ENCODE measurements around the gene R3HDM2. TPM values are rescaled to one million over a fixed set of nuclear protein-coding genes. Genes with fewer than 3 reads are reported as not detected.

R3HDM2 gene
- total RNA-seq, 1 experiment from 2014 or later: 34.7 TPM

DNA sequence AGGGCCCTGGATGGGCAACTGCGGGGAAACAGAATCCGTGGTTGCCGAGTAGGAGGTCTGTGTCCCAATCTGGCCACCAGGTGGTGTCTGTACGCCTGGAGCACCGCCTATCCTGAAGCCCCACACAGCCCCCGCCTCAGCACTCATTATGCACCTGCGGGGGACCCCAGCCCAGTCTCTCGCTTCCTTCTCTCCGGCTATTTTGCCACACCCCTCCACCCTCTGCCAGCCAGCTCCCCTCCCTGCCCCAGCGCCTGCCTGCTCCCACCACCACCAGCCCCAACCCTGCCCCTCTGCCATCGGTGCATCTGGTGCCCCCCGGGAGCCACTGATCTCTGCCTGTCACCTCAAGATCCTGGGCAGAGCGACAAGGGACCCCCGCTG lies 216.5 kb downstream of the R3HDM2 start (continued):
- TF ChIP-seq, protein P1, sequence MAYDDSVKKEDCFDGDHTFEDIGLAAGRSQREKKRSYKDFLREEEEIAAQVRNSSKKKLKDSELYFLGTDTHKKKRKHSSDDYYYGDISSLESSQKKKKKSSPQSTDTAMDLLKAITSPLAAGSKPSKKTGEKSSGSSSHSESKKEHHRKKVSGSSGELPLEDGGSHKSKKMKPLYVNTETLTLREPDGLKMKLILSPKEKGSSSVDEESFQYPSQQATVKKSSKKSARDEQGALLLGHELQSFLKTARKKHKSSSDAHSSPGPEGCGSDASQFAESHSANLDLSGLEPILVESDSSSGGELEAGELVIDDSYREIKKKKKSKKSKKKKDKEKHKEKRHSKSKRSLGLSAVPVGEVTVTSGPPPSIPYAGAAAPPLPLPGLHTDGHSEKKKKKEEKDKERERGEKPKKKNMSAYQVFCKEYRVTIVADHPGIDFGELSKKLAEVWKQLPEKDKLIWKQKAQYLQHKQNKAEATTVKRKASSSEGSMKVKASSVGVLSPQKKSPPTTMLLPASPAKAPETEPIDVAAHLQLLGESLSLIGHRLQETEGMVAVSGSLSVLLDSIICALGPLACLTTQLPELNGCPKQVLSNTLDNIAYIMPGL (CRISPR knock-in tag; IDR thresholded peaks at IDR 0.05): 0 out of 2 replicates have a peak, but pooled peaks have one; percentile 31
- TF ChIP-seq ZNF219 (CRISPR knock-in tag; IDR thresholded peaks at IDR 0.05; ENCODE audit: borderline replicate concordance): no peak
- TF ChIP-seq, protein P2, sequence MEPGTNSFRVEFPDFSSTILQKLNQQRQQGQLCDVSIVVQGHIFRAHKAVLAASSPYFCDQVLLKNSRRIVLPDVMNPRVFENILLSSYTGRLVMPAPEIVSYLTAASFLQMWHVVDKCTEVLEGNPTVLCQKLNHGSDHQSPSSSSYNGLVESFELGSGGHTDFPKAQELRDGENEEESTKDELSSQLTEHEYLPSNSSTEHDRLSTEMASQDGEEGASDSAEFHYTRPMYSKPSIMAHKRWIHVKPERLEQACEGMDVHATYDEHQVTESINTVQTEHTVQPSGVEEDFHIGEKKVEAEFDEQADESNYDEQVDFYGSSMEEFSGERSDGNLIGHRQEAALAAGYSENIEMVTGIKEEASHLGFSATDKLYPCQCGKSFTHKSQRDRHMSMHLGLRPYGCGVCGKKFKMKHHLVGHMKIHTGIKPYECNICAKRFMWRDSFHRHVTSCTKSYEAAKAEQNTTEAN (CRISPR knock-in tag; IDR thresholded peaks at IDR 0.05): 0 out of 2 replicates have a peak, but pooled peaks have one; percentile 30

DNA sequence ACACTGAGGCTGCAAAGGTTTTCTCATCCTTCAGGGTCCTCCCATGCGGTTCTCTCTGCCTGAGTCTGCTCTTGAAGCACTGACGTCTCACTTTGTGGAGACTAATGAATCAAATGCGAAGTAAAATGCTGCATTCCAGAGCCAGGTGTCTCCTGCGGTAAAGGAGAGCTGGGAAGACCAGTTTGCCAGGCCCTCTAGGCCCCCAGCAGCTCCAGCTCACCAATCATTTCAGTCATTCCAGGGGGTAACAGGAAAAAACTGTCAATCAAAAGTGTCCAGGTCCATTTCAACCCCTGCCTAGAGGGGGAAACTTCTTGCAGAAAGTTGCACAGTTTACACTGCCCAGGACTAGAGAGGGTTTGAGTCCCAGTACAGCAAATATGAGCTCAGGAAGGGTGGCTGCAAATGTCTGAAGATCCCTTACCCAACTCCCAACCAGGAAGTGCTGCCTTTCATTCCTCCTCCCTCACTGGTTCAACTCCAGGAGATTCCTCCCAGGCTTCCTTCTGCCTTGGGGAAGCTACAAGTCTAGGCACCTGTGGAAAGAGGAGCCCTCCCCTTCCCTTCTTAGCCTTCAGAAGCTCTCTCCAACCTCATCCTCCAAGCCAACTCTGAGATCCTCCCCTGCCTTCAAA lies 217.0 kb downstream of the R3HDM2 start:
- Mint-ChIP-seq H3K27ac (peak overlapping the region; percentile 13), H3K27me3 (ENCODE audit: low read depth) (peaks cover 51% of the 10 kb centered on the region), H3K4me3 (peak overlapping the region; percentile 53), H3K9me3 (no peaks in the 10 kb centered on the region), H3K4me1 (peaks cover 37% of the 10 kb centered on the region), H3K36me3 (peaks cover 9% of the 10 kb centered on the region)
- ATAC-seq: no peak
- no peak for DNase-seq (ENCODE audit: low spot score)
- POLR2A ChIA-PET: interaction anchor here (0.7 to 3.0 kb wide), 12 partner anchors 11 to 241 kb away, joined by 3 to 18 read pairs (median 7); partner anchors contain the start of genes INHBE and SHMT2
- CTCF ChIA-PET: interaction anchor here (0.6 to 8.5 kb wide), 54 partner anchors 8 to 1058 kb away, joined by 3 to 415 read pairs (median 4); partner anchors contain the start of genes GLI1, INHBE, LRP1 and SHMT2
- no peak for TF ChIP-seq ZNF396 (CRISPR knock-in tag; IDR thresholded peaks at IDR 0.05; ENCODE audit: borderline replicate concordance)
- no peak for TF ChIP-seq ZNF263 (CRISPR knock-in tag; IDR thresholded peaks at IDR 0.05; ENCODE audit: low read depth)
- TF ChIP-seq, protein P3, sequence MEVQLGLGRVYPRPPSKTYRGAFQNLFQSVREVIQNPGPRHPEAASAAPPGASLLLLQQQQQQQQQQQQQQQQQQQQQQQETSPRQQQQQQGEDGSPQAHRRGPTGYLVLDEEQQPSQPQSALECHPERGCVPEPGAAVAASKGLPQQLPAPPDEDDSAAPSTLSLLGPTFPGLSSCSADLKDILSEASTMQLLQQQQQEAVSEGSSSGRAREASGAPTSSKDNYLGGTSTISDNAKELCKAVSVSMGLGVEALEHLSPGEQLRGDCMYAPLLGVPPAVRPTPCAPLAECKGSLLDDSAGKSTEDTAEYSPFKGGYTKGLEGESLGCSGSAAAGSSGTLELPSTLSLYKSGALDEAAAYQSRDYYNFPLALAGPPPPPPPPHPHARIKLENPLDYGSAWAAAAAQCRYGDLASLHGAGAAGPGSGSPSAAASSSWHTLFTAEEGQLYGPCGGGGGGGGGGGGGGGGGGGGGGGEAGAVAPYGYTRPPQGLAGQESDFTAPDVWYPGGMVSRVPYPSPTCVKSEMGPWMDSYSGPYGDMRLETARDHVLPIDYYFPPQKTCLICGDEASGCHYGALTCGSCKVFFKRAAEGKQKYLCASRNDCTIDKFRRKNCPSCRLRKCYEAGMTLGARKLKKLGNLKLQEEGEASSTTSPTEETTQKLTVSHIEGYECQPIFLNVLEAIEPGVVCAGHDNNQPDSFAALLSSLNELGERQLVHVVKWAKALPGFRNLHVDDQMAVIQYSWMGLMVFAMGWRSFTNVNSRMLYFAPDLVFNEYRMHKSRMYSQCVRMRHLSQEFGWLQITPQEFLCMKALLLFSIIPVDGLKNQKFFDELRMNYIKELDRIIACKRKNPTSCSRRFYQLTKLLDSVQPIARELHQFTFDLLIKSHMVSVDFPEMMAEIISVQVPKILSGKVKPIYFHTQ (CRISPR knock-in tag; IDR thresholded peaks at IDR 0.05): no peak
- TF ChIP-seq SOX15 (CRISPR knock-in tag; IDR thresholded peaks at IDR 0.05): no peak
- TF ChIP-seq, protein P4, sequence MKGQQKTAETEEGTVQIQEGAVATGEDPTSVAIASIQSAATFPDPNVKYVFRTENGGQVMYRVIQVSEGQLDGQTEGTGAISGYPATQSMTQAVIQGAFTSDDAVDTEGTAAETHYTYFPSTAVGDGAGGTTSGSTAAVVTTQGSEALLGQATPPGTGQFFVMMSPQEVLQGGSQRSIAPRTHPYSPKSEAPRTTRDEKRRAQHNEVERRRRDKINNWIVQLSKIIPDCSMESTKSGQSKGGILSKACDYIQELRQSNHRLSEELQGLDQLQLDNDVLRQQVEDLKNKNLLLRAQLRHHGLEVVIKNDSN (CRISPR knock-in tag; IDR thresholded peaks at IDR 0.05): no peak
- TF ChIP-seq SMAD4 (CRISPR knock-in tag; IDR thresholded peaks at IDR 0.05): no peak
- TF ChIP-seq, protein P5, sequence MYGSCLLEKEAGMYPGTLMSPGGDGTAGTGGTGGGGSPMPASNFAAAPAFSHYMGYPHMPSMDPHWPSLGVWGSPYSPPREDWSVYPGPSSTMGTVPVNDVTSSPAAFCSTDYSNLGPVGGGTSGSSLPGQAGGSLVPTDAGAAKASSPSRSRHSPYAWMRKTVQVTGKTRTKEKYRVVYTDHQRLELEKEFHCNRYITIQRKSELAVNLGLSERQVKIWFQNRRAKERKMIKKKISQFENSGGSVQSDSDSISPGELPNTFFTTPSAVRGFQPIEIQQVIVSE (CRISPR knock-in tag; IDR thresholded peaks at IDR 0.05; ENCODE audit: borderline replicate concordance): no peak
- TF ChIP-seq CREM (CRISPR knock-in tag; IDR thresholded peaks at IDR 0.05): no peak
- TF ChIP-seq, protein P6, sequence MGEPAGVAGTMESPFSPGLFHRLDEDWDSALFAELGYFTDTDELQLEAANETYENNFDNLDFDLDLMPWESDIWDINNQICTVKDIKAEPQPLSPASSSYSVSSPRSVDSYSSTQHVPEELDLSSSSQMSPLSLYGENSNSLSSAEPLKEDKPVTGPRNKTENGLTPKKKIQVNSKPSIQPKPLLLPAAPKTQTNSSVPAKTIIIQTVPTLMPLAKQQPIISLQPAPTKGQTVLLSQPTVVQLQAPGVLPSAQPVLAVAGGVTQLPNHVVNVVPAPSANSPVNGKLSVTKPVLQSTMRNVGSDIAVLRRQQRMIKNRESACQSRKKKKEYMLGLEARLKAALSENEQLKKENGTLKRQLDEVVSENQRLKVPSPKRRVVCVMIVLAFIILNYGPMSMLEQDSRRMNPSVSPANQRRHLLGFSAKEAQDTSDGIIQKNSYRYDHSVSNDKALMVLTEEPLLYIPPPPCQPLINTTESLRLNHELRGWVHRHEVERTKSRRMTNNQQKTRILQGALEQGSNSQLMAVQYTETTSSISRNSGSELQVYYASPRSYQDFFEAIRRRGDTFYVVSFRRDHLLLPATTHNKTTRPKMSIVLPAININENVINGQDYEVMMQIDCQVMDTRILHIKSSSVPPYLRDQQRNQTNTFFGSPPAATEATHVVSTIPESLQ (CRISPR knock-in tag; IDR thresholded peaks at IDR 0.05): no peak
- TF ChIP-seq CBFB (CRISPR knock-in tag; IDR thresholded peaks at IDR 0.05; ENCODE audit: low read depth): no peak
- TF ChIP-seq, protein P7, sequence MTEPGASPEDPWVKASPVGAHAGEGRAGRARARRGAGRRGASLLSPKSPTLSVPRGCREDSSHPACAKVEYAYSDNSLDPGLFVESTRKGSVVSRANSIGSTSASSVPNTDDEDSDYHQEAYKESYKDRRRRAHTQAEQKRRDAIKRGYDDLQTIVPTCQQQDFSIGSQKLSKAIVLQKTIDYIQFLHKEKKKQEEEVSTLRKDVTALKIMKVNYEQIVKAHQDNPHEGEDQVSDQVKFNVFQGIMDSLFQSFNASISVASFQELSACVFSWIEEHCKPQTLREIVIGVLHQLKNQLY (CRISPR knock-in tag; IDR thresholded peaks at IDR 0.05): no peak
- TF ChIP-seq, protein P1 (CRISPR knock-in tag; IDR thresholded peaks at IDR 0.05): no peak
- TF ChIP-seq IRF2 (CRISPR knock-in tag; IDR thresholded peaks at IDR 0.05; ENCODE audit: borderline replicate concordance, low read depth): no peak
- TF ChIP-seq, protein P8, sequence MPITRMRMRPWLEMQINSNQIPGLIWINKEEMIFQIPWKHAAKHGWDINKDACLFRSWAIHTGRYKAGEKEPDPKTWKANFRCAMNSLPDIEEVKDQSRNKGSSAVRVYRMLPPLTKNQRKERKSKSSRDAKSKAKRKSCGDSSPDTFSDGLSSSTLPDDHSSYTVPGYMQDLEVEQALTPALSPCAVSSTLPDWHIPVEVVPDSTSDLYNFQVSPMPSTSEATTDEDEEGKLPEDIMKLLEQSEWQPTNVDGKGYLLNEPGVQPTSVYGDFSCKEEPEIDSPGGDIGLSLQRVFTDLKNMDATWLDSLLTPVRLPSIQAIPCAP (CRISPR knock-in tag; IDR thresholded peaks at IDR 0.05): no peak
- TF ChIP-seq GTF2I (CRISPR knock-in tag; conservative IDR thresholded peaks at IDR 0.05): no peak
- TF ChIP-seq, protein P9, sequence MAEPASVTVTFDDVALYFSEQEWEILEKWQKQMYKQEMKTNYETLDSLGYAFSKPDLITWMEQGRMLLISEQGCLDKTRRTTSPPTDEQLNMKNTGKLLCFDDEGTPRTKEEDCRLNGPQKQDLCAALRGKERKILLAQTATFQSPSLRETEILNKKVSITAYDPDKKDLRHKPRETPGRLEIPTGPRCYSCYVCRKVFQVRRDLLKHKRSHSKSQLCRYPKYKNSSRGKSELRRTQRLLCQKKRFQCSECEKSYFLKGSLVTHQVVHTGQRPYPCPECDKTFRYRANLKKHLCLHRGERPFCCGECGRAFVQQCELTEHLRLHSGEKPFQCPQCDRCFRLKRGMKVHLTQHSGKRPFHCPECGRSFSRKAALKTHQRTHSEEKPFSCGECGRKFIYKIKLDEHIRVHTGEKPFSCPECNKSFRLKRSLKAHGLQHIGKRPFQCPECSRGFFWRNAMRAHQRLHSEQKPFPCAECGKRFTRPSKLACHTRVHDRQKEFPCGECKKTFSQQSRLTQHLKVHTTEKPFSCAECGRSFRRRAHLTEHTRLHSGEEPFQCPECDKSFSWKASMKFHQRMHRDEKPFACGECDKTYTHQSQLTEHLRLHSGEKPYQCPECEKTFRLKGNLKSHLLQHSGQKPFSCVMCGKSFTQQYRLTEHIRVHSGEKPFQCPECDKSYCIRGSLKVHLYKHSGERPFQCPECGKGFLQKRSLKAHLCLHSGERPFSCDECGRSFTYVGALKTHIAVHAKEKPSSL (CRISPR knock-in tag; conservative IDR thresholded peaks at IDR 0.05): no peak

Data from WTC11 (cell line).